HepG2 (cell line): Measurements from ENCODE around the gene TTLL13. TPM values are rescaled to one million over a fixed set of nuclear protein-coding genes. Genes with fewer than 3 reads are reported as not detected.
A peak's percentile ranks its signal among the peaks of the same experiment; 100 is the strongest.

ENCODE experiments used
- ATAC-seq: fragments of 200-7000 bp; cut with Tn5 transposase; 3 replicates; pipeline ENCODE4 v1.9.1; 2020; ENCODE audit warnings: mild to moderate bottlenecking, moderate library complexity
- BruUV-seq: library from RNA; stranded (reverse); fragments of 400-500 nt; replicated peaks from 2 replicates; lab custom pipeline; 2021; lab: Mats Ljungman, UMichigan
- CTCF ChIA-PET: fragments of 300-600 bp; formaldehyde crosslinking; extraction: SDS; loops from one replicate; lab custom pipeline; 2021; ENCODE audit warnings: low total read pairs, inconsistent platforms, low intra/inter-chr PET ratio; lab: Yijun Ruan, JAX
- POLR2A ChIA-PET: fragments of 350-600 bp; sonication (Branson Sonifier 250); formaldehyde crosslinking; loops from one replicate; lab custom pipeline; 2020; ENCODE audit warnings: antibody characterized with exemption, inconsistent platforms; lab: Yijun Ruan, JAX
- DNase-seq: peaks from one replicate; pipeline ENCODE4 v3.0.0-alpha.2; 2015; ENCODE audit warnings: low spot score
- FAIRE-seq: peaks from 3 replicates; lab custom pipeline; 2011; peaks lifted over from hg19 to GRCh38; lab: Jason Lieb, UNC
- H2AFZ ChIP-seq: one replicate; pipeline ENCODE4 v1.6.1; 2011; ENCODE audit warnings: low read length, inconsistent platforms
- H3K27ac ChIP-seq: fragments of 300-600 bp; 3 replicates; pipeline ENCODE4 v1.8.0; 2011; ENCODE audit warnings: mixed run types, mild to moderate bottlenecking, mixed read lengths, low read length, inconsistent platforms; ENCODE audit not compliant: insufficient read depth; ENCODE audit errors: extremely low read length
- H3K27me3 ChIP-seq, 2 experiments: fragments of 200-600 bp in 1 of 2; 2 replicates in 1 of 2; 3 replicates in 1 of 2; pipeline versions ENCODE4 v1.6.0 to v1.8.0; 2011; ENCODE audit warnings: low read length in 2 of 2, mild to moderate bottlenecking in 2 of 2, moderate library complexity in 2 of 2, inconsistent platforms in 1 of 2; ENCODE audit not compliant: insufficient read depth in 2 of 2, control insufficient read depth in 1 of 2
- H3K36me3 ChIP-seq, 2 experiments: fragments of 200-600 bp in 1 of 2; replicated peaks in 1 of 2; 2 replicates in 1 of 2; 3 replicates in 1 of 2; pipeline versions ENCODE4 v1.5.1 to v1.8.0; 2011; ENCODE audit warnings: low read length in 2 of 2, inconsistent platforms in 1 of 2; ENCODE audit not compliant: insufficient read depth in 2 of 2, control insufficient read depth in 1 of 2
- H3K4me1 ChIP-seq: 2 replicates; pipeline ENCODE4 v1.5.1; 2012; ENCODE audit warnings: low read length, inconsistent platforms; ENCODE audit not compliant: insufficient read depth
- H3K4me2 ChIP-seq: 2 replicates; pipeline ENCODE4 v1.6.0; 2011; ENCODE audit warnings: low read depth, low read length, inconsistent platforms
- H3K4me3 ChIP-seq, 3 experiments: fragments of 200-600 bp in 1 of 3; sonication (generic), shearing (Covaris generic) in 1 of 3; replicated peaks in 1 of 3; 2 replicates each; pipeline ENCODE4 v1.5.1; 2011 to 2016; ENCODE audit warnings: low read length in 3 of 3, inconsistent platforms in 2 of 3, low read depth in 2 of 3, mild to moderate bottlenecking in 2 of 3, control low read depth in 1 of 3, mixed read lengths in 1 of 3; ENCODE audit not compliant: insufficient read depth in 1 of 3
- H3K79me2 ChIP-seq: one replicate; pipeline ENCODE4 v1.6.1; 2011; ENCODE audit warnings: low read length, inconsistent platforms; ENCODE audit not compliant: insufficient read depth
- H3K9ac ChIP-seq: 2 replicates; pipeline ENCODE4 v1.6.0; 2011; ENCODE audit warnings: mild to moderate bottlenecking, low read depth, low read length, inconsistent platforms; ENCODE audit not compliant: insufficient read depth
- H3K9me3 ChIP-seq: 2 replicates; pipeline ENCODE4 v1.5.1; 2012; ENCODE audit warnings: mild to moderate bottlenecking, low read length
- H4K20me1 ChIP-seq: 2 replicates; pipeline ENCODE4 v1.6.0; 2011; ENCODE audit warnings: inconsistent platforms, mild to moderate bottlenecking, low read length, moderate library complexity; ENCODE audit not compliant: insufficient read depth
- AGO2 ChIP-seq: fragments of 200-400 bp; formaldehyde crosslinking; optimal IDR thresholded peaks from 2 replicates; pipeline ENCODE3; 2017; ENCODE audit warnings: mild to moderate bottlenecking, low read depth, low read length, moderate library complexity
- PCBP1 ChIP-seq: fragments of 200-400 bp; formaldehyde crosslinking; IDR thresholded peaks from 2 replicates; pipeline ENCODE4 v1.6.1; 2017; ENCODE audit warnings: mild to moderate bottlenecking, low read depth, low read length, borderline replicate concordance
- RXRB ChIP-seq: IDR thresholded peaks from 2 replicates; pipeline ENCODE4 v1.6.1; 2016; ENCODE audit warnings: borderline replicate concordance, missing genetic modification reagents, missing compliant biosample characterization
- SALL1 ChIP-seq: sonication (generic); formaldehyde crosslinking; IDR thresholded peaks from 2 replicates; pipeline ENCODE4 v1.8.0; 2022; ENCODE audit warnings: mild to moderate bottlenecking, missing genetic modification reagents
- SKIL ChIP-seq: sonication (generic); formaldehyde crosslinking; IDR thresholded peaks from 2 replicates; pipeline ENCODE4 v1.8.0; 2022; ENCODE audit warnings: missing genetic modification reagents, mild to moderate bottlenecking, moderate library complexity, borderline replicate concordance
- TEAD3 ChIP-seq: optimal IDR thresholded peaks from 2 replicates; pipeline ENCODE3; 2016; ENCODE audit warnings: borderline replicate concordance
- ZFAT ChIP-seq: sonication (generic); formaldehyde crosslinking; conservative IDR thresholded peaks from 2 replicates; pipeline ENCODE4 v1.8.1; 2023; ENCODE audit warnings: missing genetic modification reagents, inconsistent platforms
- ZNF235 ChIP-seq: sonication (generic); formaldehyde crosslinking; IDR thresholded peaks from 2 replicates; pipeline ENCODE4 v1.8.1; 2023; ENCODE audit warnings: mild to moderate bottlenecking, missing genetic modification reagents, borderline replicate concordance
- ZNF83 ChIP-seq: sonication (generic); formaldehyde crosslinking; IDR thresholded peaks from 2 replicates; pipeline ENCODE4 v1.4.0; 2020; ENCODE audit warnings: missing genetic modification reagents, mild to moderate bottlenecking, borderline replicate concordance
- WGBS: methylation state at CpG from one replicate; pipeline ENCODE4 v1.1.6; 2017; ENCODE audit warnings: low lambda C conversion rate; 5-methylcytosine and 5-hydroxymethylcytosine counted together
- in situ Hi-C: cut with HindIII; loops from 2 replicates; pipeline ENCODE4 v1.10.0; 2017; ENCODE audit warnings: low pct_unique_long_range_greater_than_20kb; ENCODE audit not compliant: extremely low pct_ligation_motif_present
- intact Hi-C: fragments of 100-400 bp; cut with micrococcal nuclease; formaldehyde crosslinking; loops from one replicate; pipeline ENCODE4 v1.10.0; 2022; ENCODE audit not compliant: unreplicated experiment
- polyA plus RNA-seq, 8 experiments: library from polyadenylated mRNA; depleted of rRNA in 3 of 8; stranded (reverse) in 7 of 8; unstranded in 1 of 8; fragments of >200 nt; fragmentation: Illumina TruSeq in 4 of 8; extraction: Trizol in 4 of 8; gene quantifications; 2 replicates each; pipeline versions ENCODE4 v1.2.1 to v1.2.3, GENCODE V29; 2011 to 2016; ENCODE audit warnings: low read depth in 4 of 8, missing spikeins in 1 of 8, mixed read lengths in 1 of 8; ENCODE audit not compliant: insufficient read depth in 1 of 8
- total RNA-seq, 5 experiments: library from RNA; depleted of rRNA; stranded (reverse); fragments of >200 nt; fragmentation: Illumina TruSeq; extraction: Trizol; gene quantifications; 2 replicates each; pipeline ENCODE4 v1.2.3, GENCODE V29; 2016; ENCODE audit warnings: low read depth in 1 of 5
- TF ChIP-seq, protein P1 (sequence below): sonication (generic); formaldehyde crosslinking; IDR thresholded peaks from 2 replicates; pipeline ENCODE4 v1.5.0; 2020; ENCODE audit warnings: mild to moderate bottlenecking, missing genetic modification reagents

The TTLL13 gene
- total and polyA plus RNA-seq, 2 of the 13 experiments (the other 11 are each of a cell fraction or from before 2014, with no cell fraction given) = 0.07 to 0.29 TPM

GRCh38 chr15:90241343-90242192 is 7.8 kb upstream of the TTLL13 start:
- CTCF ChIA-PET = no interaction called here
- in situ Hi-C loops = no loop called here
- ATAC-seq (no peak; the same call in 2 of the 3 replicates), FAIRE-seq (no peak), DNase-seq (no peak)
- Histone ChIP-seq H2AFZ (no peak overlapping the region), H4K20me1 (no peaks in the 10 kb centered on the region), H3K27me3 (no peaks in the 10 kb centered on the region), H3K4me2 (no peak overlapping the region), H3K4me3 (no peak overlapping the region), H3K79me2 (no peaks in the 10 kb centered on the region), H3K36me3 (peaks cover 0 to 12% of the 10 kb centered on the region in 2 experiments; a peak in 2 of 5 replicates), H3K9me3 (no peaks in the 10 kb centered on the region), H3K9ac (no peak overlapping the region), H3K4me1 (peaks cover 16% of the 10 kb centered on the region), H3K27ac (no peak overlapping the region)
- POLR2A ChIA-PET = interaction anchor here (1.5 kb wide), 1 partner anchor 13 kb away, joined by 3 read pairs; no protein-coding TSS in a partner anchor
- no TSS peak for BruUV-seq
- peak; percentile 34 for TF ChIP-seq AGO2
- TF ChIP-seq TEAD3 (CRISPR knock-in tag) = no peak
- intact Hi-C loops = no loop called here
- WGBS = 94% methylated on average over 2 of the region's 22 CpGs

DNA sequence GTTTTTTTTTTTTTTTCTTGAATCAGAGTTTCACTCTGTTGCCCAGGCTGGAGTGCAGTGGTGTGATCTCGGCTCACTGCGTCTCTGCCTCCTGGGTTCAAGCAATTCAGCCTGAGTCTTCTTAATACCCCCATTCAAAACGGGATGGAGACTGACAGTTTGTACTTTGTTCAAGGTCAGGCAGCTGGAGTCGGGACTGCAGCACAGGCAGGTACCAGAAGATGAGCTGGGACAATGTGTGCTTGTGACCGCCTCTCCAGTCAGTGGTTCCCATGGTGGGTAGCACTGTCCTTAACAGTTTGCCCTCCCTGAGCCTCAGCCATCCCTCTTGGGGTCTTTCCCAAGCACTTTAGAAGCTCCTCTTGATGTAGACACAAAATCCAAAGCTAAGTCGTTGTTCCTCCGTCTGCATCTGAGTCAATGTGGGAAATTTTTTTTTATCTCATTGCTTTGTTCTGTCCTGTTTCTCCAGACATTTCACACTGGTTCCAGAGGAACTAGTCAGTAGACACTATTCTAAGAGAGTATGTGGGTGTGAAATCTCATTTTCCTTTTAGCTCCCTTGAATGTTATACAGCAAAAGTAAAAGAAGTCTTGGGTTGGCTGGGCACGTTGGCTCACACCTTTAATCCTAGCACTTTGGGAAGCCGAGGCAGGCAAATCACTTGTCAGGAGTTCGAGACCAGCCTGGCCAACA is 5.3 kb upstream of the TTLL13 start:
- Histone ChIP-seq H3K27me3 (no peaks in the 10 kb centered on the region), H2AFZ (no peak overlapping the region), H4K20me1 (no peaks in the 10 kb centered on the region), H3K9me3 (no peaks in the 10 kb centered on the region), H3K36me3 (no peaks in the 10 kb centered on the region), H3K27ac (no peak overlapping the region), H3K4me2 (peak overlapping the region; percentile 4; the same call in 1 of the 2 replicates), H3K4me3 (no peak overlapping the region), H3K79me2 (no peaks in the 10 kb centered on the region), H3K4me1 (peaks cover 25% of the 10 kb centered on the region), H3K9ac (no peak overlapping the region)
- no peak for FAIRE-seq
- WGBS = 44% methylated on average over 10 of the region's 10 CpGs
- CTCF ChIA-PET = no interaction called here
- DNase-seq = no peak
- POLR2A ChIA-PET = interaction anchor here (2.3 kb wide), 1 partner anchor 10 kb away, joined by 11 read pairs; the partner anchor contains the start of genes CIB1 and GDPGP1
- BruUV-seq = no TSS peak
- in situ Hi-C loops = no loop called here
- intact Hi-C loops = no loop called here
- peak; percentile 56 for ATAC-seq
- TF ChIP-seq ZNF83 (no peak), RXRB (CRISPR knock-in tag) (no peak), ZNF235 (CRISPR knock-in tag) (no peak), ZFAT (no peak), PCBP1 (no peak), SKIL (CRISPR knock-in tag) (no peak), SALL1 (CRISPR knock-in tag) (0 out of 2 replicates have a peak, but pooled peaks have one; percentile 25)
- TF ChIP-seq, protein P1, sequence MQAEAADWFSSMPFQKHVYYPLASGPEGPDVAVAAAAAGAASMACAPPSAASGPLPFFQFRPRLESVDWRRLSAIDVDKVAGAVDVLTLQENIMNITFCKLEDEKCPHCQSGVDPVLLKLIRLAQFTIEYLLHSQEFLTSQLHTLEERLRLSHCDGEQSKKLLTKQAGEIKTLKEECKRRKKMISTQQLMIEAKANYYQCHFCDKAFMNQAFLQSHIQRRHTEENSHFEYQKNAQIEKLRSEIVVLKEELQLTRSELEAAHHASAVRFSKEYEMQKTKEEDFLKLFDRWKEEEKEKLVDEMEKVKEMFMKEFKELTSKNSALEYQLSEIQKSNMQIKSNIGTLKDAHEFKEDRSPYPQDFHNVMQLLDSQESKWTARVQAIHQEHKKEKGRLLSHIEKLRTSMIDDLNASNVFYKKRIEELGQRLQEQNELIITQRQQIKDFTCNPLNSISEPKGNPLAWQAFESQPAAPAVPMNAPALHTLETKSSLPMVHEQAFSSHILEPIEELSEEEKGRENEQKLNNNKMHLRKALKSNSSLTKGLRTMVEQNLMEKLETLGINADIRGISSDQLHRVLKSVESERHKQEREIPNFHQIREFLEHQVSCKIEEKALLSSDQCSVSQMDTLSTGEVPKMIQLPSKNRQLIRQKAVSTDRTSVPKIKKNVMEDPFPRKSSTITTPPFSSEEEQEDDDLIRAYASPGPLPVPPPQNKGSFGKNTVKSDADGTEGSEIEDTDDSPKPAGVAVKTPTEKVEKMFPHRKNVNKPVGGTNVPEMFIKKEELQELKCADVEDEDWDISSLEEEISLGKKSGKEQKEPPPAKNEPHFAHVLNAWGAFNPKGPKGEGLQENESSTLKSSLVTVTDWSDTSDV (CRISPR knock-in tag) = no peak
